PC-3 (cell line): Measurements from ENCODE around the gene CDH4.

Experiments used
- EZH2 ChIP-seq: fragments of 300-600 bp; sonication (generic); IDR thresholded peaks from one replicate; pipeline ENCODE4 v1.6.1; 2017; ENCODE audit warnings: antibody characterized with exemption, mild to moderate bottlenecking, low read length; ENCODE audit not compliant: unreplicated experiment
- EZH2phosphoT487 ChIP-seq: fragments of 300-600 bp; sonication (generic); IDR thresholded peaks from 2 replicates; pipeline ENCODE4 v1.6.1; 2018; ENCODE audit warnings: mild to moderate bottlenecking, antibody characterized with exemption, low read length, borderline replicate concordance
- TF ChIP-seq, protein P1 (sequence below): fragments of 300-600 bp; sonication (generic); conservative IDR thresholded peaks from 2 replicates; pipeline ENCODE4 v1.5.1; 2017; ENCODE audit warnings: antibody characterized with exemption, low read depth, mild to moderate bottlenecking, low read length

DNA sequence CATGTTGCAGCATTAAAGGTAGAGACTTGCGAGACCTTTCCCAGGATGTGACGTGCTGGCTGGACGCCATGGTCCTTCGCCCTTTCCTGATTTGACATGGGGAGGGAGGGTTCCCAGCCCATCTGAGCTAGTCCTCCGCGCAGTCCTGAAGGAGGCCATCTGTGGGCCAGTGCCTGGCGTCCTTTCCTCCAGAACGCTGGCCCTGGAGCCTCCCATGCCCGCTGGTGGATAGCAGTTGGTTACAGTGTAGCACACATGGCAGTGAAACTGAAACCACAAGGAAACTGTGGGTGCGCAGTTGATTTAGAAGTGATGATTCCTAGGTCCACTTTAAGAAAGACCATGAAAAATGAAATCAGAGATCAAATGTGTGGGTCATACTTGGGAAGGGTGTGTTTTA is 193.7 kb downstream of the CDH4 start:
- TF ChIP-seq, protein P1, sequence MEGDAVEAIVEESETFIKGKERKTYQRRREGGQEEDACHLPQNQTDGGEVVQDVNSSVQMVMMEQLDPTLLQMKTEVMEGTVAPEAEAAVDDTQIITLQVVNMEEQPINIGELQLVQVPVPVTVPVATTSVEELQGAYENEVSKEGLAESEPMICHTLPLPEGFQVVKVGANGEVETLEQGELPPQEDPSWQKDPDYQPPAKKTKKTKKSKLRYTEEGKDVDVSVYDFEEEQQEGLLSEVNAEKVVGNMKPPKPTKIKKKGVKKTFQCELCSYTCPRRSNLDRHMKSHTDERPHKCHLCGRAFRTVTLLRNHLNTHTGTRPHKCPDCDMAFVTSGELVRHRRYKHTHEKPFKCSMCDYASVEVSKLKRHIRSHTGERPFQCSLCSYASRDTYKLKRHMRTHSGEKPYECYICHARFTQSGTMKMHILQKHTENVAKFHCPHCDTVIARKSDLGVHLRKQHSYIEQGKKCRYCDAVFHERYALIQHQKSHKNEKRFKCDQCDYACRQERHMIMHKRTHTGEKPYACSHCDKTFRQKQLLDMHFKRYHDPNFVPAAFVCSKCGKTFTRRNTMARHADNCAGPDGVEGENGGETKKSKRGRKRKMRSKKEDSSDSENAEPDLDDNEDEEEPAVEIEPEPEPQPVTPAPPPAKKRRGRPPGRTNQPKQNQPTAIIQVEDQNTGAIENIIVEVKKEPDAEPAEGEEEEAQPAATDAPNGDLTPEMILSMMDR: no peak
- TF ChIP-seq EZH2 (no peak), EZH2phosphoT487 (no peak)
